Right ventricle myocardium superior (tissue), 1 donor: ENCODE data around the gene RAB11FIP4. TPM values are rescaled to one million over a fixed set of nuclear protein-coding genes. Genes with fewer than 3 reads are reported as not detected.
"Not testable (repeated sequence)": the region's sequence is repeated elsewhere in the genome, so short reads cannot be mapped to it uniquely, and the experiment has no call there.

Experiments used
- ATAC-seq: fragments of 200-7000 bp; cut with Tn5 transposase; one replicate; pipeline ENCODE4 v1.9.1; 2020; ENCODE audit warnings: mild to moderate bottlenecking; ENCODE audit not compliant: poor library complexity
- DNase-seq: peaks from one replicate; pipeline ENCODE4 v3.0.0-alpha.2; 2020
- intact Hi-C: fragments of 100-400 bp; cut with DNase I; formaldehyde crosslinking; loops from one replicate; pipeline ENCODE4 v1.11.2; 2022
- long read RNA-seq: library from polyadenylated mRNA; unstranded; transcript quantifications from one replicate; pipeline ENCODE4 v2.0.0, GENCODE V29; 2021
- total RNA-seq: library from RNA; stranded (reverse); fragmentation: NEBNext Ultra II Directional; extraction: Animal tissue kit (Norgen Biotek cat#: 25700); gene quantifications from one replicate; pipeline ENCODE4 v1.2.1, GENCODE V29; 2021
- donor health status: DM: no; HTN: yes; CAD: no; lungs with severe emphysema.

RAB11FIP4 gene, protein sequence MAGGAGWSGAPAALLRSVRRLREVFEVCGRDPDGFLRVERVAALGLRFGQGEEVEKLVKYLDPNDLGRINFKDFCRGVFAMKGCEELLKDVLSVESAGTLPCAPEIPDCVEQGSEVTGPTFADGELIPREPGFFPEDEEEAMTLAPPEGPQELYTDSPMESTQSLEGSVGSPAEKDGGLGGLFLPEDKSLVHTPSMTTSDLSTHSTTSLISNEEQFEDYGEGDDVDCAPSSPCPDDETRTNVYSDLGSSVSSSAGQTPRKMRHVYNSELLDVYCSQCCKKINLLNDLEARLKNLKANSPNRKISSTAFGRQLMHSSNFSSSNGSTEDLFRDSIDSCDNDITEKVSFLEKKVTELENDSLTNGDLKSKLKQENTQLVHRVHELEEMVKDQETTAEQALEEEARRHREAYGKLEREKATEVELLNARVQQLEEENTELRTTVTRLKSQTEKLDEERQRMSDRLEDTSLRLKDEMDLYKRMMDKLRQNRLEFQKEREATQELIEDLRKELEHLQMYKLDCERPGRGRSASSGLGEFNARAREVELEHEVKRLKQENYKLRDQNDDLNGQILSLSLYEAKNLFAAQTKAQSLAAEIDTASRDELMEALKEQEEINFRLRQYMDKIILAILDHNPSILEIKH
- 12.0 TPM for total RNA-seq
- long read RNA-seq, transcript RAB11FIP4-201 (13 exons, 1,968 nt), result major isoform, 14 of 44 reads
- long read RNA-seq, partial matches to known transcripts, result 20 of 44 reads
- long read RNA-seq, other reads (novel, unspliced or antisense), result 10 of 44 reads

DNA sequence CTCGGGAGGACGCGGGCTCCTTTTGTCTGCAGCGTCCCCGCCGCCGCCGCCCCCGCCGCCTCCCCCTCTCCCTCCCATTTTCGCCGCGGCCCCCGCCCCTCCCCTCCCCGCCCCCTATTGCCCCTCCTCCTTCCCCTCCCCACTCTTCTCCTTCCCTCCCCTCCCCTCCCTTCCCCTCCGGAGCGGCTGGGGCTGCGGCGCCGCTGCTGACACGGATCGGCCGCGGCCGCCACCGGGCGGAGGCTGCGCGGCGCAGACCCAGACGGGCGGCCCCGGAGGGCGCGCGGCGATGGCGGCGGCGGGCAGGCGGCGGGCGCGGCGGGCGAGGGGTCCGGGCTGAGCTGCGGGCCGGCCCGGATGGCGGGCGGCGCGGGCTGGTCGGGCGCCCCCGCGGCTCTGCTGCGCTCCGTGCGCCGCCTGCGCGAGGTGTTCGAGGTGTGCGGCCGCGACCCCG lies at the start of gene RAB11FIP4:
Gene RAB11FIP4, plus strand, starts transcription at position 180 of the 454 bp plus-strand sequence. Its CDS starts 178 bp downstream, at position 358.
- intact Hi-C loops, result no loop called here
- no peak for DNase-seq
- ATAC-seq, result peak; percentile 46

DNA sequence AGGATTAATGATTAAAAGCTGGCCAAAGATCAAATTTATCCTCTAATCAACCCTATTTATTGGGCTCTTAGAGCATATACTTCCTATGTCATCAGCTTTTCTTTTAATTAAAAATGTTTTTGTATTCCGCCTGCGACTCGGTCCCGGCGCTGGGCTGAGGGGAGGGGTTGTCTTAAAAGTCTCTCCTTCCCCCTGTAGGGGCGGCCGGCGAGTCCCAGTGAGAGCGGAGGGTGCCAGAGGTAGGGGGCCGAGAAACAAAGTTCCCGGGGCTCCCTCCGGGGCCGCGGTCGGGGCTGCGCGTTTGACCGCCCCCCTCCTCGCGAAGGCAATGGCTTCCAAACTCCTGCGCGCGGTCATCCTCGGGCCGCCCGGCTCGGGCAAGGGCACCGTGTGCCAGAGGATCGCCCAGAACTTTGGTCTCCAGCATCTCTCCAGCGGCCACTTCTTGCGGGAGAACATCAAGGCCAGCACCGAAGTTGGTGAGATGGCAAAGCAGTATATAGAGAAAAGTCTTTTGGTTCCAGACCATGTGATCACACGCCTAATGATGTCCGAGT lies 46.2 kb upstream of the RAB11FIP4 start:
- intact Hi-C loops, ATAC-seq, DNase-seq: not testable (repeated sequence)

DNA sequence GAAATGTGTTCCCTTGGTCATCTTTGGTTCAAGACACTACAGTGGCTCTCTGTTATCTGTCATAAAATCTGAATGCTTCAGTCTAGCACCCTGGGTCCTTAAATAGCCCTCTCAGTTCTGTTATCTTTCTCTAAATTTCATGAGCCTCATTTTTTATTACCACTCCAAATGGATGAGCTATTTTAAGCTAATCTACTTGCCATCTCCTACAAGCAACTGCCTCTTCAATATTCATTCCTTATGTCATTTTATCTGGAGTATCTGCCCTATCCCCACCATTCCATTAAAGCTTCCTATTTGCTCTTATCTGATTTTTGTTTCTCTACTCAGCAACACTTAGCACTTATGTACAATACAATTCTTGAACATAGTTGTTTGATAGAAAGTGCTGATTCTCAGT lies 42.0 kb upstream of the RAB11FIP4 start:
- DNase-seq (no peak), ATAC-seq (no peak)
- intact Hi-C loops, result no loop called here

DNA sequence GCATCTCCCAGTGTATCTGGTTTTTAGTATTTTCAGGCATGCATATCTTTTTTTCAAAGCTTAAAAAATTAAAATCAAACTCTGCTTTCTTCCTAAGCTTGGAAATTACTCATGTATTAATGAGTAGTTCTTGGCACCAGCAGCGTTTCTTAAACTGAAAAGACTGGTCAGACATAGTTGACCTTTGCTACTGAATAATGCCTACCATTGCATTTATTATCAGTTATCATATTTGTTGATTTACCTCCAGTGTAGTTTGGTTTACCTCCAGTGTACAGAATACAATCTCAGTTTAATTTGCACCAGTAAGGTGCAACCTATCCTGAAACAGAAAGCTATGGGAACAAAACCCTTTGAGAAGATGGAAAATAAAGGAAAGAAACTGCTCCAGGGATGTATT lies 35.5 kb upstream of the RAB11FIP4 start:
- ATAC-seq (no peak), DNase-seq (no peak)
- intact Hi-C loops, result no loop called here

DNA sequence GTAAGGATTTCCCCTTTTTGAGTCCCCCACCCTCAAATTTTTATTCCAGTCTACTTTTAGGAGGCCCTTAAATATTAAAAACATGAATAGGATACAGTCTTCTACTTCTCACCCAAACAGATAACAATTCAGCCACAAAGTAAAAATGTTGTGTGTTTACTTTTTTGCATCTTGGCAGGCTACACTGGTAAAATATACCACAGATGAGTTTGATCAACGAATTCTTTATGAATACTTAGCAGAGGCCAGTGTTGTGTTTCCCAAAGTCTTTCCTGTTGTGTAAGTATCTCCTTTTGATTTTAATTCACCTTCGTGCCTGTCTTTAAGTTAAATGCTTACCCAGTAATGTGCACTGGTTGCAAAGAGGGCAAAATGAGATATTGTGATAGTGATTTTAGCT lies 34.4 kb upstream of the RAB11FIP4 start:
- no peak for ATAC-seq
- DNase-seq, result no peak
- intact Hi-C loops, result no loop called here

DNA sequence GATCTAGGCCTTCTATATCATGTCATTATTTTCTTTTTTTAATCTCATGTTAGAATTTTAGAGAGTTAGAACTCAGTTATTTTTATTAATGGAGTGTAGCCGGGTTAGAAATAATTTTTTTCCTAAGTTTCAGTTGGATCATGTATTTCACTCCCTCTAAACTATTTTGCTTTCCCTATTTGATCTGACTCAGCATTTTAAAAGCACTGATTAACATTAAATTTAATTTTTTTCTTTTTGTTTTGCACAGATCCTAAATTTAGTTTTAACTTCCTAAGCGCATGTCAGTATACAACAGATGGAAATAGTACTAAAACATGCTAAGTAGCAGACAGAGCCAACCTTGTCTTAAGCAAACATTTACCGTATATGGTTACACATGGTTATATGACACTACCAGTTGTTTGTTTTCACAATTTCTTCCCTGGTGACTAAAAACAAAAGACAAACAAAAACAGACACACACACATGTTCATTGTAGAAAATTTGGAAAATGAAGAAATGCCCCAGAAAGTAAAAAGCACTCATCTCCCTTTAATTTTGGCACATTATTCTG lies 33.6 kb upstream of the RAB11FIP4 start:
- intact Hi-C loops, result no loop called here
- DNase-seq (no peak), ATAC-seq (no peak)

DNA sequence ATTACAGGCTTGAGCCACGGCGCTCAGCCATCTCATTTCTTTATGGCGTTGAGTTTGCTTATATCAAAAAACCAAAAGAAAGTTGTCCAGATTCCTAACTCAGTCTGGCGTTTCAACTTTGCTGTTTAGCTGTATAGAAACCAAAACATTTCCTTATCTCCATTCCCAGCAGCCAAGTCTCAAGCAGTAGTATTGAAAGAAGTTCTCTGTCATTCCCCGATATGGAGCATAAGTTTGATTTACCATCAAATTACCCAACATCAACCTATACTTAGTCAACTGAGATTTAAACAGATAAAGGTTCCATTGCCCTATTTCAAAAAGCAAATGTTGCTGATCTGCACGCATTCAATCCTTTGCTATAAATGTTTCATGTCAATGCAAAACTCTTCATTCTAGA lies 27.5 kb upstream of the RAB11FIP4 start:
- DNase-seq (no peak), ATAC-seq (no peak)
- intact Hi-C loops, result no loop called here

DNA sequence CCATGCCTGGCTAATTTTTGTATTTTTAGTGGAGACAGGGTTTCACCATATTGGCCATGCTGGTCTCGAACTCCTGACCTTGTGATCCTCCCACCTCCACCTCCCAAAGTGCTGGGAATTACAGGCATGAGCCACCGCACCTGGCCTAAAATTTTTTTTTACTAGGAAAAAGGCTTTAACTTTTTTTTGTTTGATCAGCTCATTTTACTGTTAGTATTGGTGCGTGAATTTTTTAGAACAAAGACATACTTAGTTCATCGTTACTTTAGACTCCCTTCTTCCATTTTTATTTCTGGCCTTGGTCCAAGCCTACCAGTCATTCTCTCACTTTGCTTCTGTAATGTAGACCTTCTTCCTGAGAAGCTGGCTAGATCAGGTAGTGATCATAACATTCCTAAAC lies 25.4 kb upstream of the RAB11FIP4 start:
- DNase-seq, result no peak
- intact Hi-C loops, result no loop called here
- no peak for ATAC-seq

DNA sequence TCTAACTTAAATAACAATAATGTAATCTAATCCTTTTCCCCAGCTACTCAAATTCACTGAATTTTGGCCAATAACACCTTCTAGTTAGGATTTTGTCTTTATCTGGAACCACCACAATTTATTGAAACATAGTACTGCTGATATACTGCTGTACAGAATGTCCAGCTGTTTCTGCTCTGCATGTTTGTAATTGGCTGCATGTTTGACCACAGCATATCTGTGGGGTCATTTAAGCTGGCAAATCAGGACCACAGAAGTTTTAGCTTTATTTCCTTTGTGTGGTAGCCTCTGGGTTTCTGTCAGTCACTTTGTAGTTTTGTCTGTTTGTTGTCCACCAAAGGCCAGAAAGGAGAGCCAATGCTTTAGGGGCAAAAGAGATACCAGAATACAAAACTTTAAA lies 22.2 kb upstream of the RAB11FIP4 start:
- DNase-seq, result no peak
- intact Hi-C loops, result no loop called here

DNA sequence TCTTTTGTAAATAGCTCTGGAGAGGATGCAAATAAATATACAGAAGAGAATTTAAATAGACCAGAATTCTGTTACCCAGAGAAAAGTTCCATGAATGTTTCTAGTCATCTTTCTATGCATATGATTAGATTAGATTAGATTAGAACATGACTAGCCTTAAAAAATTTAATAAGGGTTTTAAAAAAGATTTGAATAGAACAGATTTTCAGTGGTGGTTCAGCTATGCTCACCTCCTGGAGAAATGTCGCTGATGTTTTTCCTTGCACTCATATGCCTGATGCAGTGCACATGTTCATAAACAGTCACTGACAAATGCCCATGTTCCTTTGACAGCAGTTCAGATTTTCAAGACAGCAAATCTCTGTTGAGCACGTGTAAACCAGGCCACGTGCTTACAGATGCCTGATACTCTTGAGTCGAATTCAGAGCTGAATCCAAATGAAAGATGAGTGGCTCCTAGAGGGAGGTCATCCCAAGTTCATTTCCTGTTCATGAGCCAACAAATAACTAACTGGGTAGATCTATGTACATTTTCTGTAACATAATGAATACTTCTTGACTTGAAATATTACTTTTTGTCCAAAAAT lies 19.9 kb upstream of the RAB11FIP4 start:
- ATAC-seq, result no peak
- intact Hi-C loops, result no loop called here

More for the DNA sequence above, 22.2 kb upstream of the RAB11FIP4 start:
- ATAC-seq, result no peak

DNA sequence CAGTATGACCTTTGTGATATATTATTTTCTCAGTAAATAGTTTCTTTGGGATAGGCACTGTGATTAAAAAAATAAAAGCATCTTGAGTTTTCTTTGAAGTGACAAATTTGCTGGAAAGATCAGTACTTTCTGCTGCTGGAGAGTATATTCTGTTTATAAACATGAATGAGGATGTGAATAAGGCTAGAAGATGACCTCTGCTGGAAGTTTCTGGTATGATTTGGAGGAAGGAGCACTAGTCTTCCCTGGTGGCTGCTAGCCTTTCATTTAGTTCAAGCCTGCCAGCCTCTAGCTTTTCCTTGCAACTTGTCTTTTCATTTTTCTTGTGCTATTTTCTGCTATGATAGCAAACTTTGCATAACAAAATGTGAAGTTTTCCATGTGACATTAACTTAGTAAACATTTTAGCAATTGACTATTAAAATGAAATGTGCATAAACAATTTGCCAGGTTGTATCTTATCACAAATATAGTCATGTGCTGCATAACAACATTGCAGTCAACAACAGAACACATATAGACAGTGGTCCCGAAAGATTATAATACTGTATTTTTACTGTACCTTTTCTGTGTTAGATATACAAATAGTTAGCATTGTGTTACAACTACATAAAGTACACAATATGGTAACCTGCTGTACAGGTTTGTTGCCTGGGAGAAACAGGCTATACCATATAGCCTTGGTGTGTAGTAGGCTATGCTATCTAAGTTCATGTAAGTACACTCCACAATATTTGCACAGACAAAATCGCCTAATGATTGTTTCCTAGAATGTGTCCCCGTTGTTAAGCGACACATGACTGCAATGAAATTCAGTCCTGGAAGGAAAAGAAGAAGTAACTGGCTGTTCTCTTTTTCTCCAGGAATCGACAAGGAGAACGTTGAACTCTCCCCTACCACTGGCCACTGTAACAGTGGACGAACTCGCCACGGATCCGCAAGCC lies 18.1 kb upstream of the RAB11FIP4 start:
- ATAC-seq (peak; percentile 81), DNase-seq (no peak)
- intact Hi-C loops, result no loop called here

More for the DNA sequence above, 19.9 kb upstream of the RAB11FIP4 start:
- no peak for DNase-seq

DNA sequence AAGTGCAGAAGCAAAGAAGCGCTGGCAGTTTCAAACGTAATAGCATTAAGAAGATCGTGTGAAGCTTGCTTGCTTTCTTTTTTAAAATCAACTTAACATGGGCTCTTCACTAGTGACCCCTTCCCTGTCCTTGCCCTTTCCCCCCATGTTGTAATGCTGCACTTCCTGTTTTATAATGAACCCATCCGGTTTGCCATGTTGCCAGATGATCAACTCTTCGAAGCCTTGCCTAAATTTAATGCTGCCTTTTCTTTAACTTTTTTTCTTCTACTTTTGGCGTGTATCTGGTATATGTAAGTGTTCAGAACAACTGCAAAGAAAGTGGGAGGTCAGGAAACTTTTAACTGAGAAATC lies 17.4 kb upstream of the RAB11FIP4 start:
- no peak for DNase-seq
- intact Hi-C loops, result no loop called here
- peak; percentile 46 for ATAC-seq

DNA sequence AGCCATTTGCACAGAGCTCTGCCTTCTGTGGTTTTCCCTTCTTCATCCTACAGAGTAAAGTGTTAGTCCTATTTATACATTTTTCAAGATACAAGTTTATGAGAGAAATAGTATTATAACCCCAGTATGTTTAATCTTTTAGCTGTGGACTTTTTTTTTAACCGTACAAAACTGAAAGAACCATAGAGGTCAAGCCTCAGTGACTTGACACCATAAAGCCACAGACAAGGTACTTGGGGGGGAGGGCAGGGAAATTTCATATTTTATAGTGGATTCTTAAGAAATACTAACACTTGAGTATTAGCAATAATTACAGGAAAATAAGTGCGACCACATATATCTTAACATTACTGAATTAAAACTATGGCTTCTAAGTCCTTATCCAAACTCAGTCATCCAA lies 17.0 kb upstream of the RAB11FIP4 start:
- intact Hi-C loops, result no loop called here
- DNase-seq (no peak), ATAC-seq (no peak)

DNA sequence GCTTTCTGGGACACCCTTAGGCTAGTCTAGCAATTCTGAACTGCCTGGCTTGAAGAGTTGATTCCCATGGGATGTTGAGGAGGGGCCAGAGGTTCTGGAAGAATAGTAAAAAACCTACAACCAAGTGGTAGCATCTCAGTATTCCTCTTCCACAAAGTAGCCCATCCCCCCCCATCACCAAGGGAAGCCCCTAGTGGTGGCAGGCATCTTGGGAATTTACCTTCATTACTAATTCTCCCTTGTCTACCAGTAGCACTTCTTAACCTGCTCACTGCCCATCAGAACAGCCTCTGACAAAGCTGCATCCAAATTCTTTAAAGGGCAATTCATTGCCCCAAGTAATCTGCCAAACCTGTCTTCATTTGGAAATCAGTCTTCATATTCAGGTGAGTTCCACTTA lies 12.8 kb upstream of the RAB11FIP4 start:
- DNase-seq, result no peak
- ATAC-seq, result no peak
- intact Hi-C loops, result no loop called here

DNA sequence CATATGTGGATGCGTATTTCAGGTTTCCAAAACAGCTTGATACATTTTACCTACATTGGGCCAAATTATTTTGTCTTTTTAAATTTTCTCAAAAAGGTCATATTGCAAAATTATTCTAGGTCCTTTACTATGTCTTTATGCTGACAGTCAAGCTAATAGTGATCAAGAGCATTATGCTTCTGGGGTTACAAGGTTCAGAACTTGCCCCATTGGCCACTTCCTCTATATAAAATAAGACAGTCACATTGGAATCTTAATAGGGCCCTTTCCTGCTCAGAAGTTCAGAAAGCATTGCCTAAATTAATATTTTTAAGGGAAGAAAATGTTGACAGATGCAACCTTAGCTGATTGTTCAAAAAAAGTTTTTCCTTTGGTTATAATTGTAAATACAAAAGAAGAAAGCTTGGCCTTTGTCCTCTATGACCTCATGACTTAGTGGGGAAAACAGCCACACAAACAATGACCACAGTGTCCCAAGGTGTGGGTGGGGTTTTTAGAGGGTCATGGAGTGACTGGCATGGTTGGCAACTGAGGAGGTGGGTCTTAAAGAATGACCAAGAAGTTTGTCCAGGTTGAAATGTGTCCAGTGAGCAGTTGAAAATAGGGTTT lies 11.8 kb upstream of the RAB11FIP4 start:
- DNase-seq, result no peak
- intact Hi-C loops, result no loop called here
- ATAC-seq, result no peak

DNA sequence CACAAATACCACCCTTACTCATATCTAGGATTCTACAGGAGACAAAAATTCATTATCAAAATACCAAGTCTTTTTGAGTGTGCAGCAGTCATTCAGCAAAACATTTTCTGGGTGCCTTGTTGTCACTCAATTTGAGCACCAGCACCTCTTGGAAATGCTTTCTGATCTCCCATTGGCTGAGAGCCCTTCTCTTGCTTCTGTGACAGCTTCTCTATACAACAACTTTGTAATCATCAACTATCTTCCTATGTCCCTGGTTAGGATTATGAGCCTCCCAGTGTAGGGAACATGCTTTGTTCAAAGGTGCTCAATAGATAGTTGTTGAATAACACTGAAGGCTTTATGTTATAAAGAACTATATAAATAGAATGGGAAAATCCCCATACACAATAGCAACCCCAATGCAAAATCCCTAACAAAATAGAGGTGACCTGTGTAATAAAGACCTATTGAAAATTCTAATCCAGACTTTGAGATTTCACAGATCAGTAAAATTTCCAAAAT lies 10.3 kb upstream of the RAB11FIP4 start:
- ATAC-seq (no peak), DNase-seq (no peak)
- intact Hi-C loops, result no loop called here

DNA sequence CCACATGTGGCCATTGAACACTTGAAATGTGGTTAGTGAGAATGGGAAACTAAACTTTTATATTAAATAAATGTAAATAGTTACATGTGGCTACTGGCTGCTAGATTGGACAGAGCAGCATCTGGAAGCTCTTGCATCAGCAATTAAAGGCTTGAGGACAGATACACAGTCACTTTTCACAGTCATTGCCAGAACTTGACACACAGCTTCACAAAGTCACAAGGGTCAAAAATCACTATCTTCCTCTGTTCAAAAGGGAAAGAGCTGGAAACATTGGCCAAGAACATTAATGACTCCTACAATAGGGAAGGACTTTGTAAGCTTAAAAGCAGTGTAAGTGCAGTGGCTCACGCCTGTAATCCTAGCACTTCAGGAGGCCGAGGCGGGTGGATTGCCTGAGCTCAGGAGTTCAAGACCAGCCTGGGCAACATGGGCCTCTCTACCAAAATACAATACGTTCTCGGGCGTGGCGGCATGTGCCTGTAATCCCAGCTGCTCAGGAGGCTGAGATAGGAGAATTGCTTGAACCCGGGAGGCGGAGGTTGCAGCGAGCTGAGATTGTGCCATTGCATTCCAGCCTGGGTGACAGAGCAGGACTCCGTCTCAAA lies 8.7 kb upstream of the RAB11FIP4 start:
- intact Hi-C loops, DNase-seq: not testable (repeated sequence)
- ATAC-seq, result peak; percentile 53
